GM19324 (cell line): ENCODE measurements around the gene PLCB1.

Experiments used
- ATAC-seq: cut with Tn5 transposase; IDR thresholded peaks from one replicate; pipeline ENCODE4 v1.9.1; 2021; ENCODE audit warnings: mild to moderate bottlenecking, moderate library complexity; ENCODE audit not compliant: unreplicated experiment, low FRiP score

The PLCB1 gene

DNA sequence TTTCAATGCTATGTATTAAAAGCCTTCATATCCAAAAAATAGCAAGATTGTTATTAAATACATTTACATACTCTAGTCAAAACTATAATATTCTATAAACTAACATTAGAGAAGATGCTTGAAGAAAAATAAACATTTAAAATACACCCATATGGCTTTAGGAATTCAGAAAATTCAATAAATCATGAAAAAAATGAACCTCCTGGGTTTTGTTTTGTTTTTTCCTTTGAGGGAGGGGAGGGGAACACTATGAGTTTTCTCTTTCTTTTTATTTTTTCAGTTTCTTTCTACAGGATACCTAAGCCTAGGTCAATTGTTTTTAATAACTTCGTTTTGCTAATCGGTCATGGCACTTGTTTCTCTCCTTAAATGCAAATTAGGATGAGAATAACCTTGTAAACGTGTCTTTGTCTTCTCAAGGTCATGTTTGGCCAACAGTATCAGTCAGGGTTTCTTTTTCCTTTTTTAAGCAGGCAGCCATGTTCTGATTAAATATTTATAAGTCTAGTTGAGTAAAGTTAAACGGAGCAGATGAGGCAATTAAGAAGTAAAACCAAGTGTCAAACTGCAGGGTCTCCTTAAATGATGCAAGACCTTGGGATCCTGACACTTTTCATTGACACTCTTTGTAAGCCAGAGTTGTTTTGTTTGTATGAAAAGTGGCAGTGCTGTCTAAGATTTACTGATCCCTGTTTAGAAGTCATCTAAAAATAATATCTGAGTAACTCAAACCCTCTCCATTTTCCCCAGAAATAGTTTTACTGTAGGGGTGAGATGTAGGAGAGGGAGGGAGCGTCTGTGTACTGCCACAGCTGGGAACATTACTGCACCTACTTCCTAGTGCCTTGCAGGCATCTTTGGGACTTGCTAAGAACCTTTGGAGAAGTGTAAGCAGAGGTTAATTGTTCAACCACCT is 392.3 kb downstream of the PLCB1 start:
- no peak for ATAC-seq

DNA sequence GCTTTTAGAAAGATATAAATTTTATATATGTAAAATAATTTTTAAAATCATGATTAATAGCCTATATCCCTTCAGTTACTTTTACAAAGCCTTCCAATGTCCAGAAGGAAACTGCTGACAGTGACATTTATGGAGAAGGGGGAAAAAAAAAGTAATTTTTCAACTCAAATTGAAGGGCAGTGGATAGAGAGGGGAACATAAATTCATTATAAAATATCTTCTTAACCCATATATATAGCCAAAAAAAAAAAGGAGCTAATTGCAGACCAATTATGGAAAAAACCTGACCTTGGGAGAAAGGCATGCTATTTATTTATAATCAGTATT is 392.9 kb downstream of the PLCB1 start:
- ATAC-seq: no peak

DNA sequence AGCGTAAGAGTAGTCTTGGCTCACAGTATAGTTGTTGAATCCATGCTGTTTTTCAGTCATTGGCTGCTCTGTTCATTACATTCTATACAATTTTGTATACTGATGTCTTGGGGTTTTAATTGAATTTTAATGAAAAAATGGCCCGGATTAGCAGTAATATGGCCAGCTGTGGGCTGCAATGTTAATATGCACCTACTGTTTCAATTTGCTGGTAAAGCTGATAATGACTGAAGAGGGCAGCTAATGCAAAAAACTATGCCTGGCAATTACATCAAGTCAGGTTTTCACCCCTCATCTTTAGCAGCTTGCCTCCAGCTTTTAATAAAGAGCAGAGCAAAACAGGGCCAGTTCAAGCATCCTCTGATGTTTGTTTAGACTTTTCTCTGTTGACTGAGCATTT is 394.5 kb downstream of the PLCB1 start:
- no peak for ATAC-seq

DNA sequence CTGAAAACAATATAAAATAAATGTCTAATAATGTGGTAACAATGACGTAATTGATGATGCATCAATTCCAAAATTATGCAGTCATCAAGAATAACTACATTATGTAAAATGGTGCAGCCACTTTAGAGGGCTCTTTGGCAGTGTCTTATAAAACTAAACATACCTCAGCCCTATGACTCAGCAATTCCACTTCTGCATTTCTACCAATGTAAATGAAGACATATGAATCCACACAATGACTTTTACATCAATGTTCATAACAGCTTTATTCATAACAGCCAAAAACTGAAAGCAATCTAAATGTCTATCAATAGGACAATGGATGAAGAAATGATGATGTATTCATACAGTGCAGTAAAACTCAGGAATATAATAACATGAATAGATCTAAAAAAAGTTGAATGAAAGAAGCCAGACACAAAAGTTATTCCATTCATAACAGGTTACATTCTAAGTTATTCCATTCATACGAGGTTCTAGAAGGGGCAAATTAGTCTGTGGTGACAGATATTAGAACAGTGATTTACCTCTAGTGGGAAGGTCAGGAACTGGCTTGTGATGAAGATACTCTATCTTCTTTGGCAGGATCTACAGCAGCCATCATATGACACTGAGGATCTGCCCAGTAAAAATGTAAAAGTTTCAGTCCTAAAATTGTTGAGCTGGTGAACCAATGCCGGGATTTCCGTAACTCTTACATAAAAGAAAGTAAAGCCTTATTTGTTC is 396.1 kb downstream of the PLCB1 start:
- no peak for ATAC-seq

DNA sequence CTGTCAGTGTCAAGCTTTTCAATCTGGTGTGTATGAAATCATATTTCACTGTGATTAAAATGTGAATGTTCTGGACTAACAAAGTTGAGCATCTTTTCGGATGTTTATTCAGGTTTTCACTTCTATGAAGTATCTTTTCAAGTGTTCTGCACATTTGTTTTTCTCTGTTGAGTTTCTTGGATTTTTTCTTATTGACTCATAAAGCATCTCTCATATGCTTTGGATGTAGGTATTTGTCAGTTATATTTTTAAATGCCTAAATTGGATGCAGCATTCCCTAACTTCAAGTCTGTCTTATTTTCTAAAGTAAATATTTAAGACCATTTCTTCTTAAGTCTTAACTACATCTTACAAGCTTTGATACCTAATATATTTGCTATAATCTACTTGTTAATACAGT is 398.0 kb downstream of the PLCB1 start:
- ATAC-seq: no peak

DNA sequence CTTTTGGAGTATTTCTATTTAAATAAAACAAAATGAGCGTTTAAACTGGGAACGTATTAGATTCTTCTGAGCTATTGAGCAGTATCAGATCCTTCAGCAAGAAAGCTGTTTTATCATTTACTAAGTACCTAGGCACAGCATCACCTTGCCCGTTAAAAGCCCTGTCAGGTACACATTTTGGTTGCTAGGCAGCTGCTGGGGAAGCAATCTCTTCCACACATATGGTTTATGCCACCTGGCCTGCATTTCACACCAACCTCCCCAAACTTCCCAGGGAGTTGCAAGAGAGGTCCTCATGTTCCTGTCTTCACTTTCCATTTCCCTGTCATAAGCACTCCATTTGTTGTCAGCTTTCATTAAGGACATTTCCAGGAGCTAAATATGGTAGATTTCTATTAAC is 400.1 kb downstream of the PLCB1 start:
- no peak for ATAC-seq

DNA sequence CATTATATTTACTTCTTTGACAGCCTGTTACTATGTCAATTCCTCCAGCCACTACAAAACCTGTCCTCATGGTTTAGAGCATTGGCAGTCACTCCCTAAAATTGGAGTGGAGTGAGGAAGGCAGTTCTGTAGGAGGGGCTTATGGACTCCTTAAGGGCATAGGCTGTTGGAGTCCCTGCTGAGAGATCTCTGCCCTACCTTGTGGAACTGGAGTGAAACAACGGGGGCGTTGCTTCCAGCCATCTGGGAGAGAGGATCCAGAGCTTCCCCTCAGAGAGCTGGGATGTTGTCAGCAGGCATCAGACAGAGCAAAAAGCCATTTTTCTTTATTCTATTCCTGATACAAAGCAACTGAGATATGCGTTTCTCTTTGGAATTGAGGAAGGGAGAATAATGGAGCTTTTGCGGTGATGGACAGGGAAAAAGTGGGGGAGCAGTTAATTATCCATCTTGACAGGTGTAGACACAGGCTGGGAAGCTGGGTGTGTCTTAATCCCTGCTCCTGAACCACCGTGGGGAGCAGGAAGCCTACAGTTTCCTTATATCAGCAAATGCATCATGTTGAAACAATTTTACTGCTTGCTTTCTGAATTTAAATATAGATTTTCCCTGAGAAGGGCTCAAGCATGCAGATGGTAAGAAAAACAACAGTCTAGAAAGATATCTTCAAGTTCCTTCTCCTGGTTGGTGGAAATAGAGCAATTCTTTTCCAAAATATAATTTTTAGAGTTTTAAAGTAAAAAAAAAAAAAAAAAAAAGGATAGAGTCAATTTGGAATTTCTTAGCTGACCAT is 402.5 kb downstream of the PLCB1 start:
- no peak for ATAC-seq

DNA sequence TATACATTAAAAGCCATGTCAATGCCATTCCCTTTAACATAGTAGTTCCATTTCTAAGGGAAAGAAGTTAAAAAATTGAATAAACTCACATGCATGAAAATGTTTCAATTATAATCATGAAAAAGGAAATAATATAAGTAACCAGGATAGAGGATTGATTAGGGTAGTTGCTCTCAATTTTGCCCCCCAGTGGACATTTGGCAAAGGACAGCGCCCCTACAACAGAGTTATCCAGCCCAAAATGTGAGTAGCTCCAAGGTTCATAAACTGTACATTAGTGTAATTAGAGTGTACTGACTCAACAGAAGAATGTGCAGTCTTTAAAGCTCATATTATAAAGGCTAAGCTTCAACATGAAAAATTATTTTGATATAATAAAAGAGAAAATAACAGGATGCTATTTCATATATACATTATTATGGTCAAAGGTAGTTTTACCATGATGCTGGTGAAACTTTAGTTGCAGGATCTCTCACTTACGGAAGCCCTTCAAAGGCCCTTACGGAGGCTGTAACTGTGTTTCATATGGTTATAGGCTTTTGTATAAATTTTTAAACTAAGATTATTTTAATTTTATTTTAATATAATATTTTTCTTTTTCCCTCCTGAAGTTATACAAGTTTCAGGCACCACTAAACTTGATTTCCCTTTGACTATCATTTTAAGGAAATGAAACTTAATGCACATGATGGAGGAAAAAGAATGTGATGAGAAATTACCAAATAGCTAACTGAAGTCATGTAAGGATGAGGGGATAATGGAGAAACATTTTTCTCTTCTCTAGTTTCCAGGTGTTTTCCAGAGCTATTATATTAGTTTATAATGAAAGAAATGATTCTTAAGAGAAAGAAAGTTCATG is 403.6 kb downstream of the PLCB1 start:
- ATAC-seq: no peak

DNA sequence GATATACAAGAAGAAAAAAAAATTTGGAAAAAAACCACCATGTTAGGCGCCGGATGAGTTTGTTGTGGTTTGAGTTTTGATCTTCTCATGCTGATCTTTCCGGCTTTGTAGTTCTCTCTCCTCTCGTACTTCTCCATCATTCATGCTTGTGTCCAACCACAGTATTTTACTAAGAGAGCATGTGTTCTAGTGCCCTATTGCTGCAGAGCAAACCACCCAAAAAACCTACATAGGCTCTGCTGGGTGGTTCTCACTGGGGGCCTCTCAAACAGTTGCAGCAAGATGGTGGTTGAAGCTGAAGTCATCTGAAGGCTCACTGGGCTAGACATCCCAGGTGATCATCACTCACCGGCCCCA is 404.2 kb downstream of the PLCB1 start:
- ATAC-seq: no peak

DNA sequence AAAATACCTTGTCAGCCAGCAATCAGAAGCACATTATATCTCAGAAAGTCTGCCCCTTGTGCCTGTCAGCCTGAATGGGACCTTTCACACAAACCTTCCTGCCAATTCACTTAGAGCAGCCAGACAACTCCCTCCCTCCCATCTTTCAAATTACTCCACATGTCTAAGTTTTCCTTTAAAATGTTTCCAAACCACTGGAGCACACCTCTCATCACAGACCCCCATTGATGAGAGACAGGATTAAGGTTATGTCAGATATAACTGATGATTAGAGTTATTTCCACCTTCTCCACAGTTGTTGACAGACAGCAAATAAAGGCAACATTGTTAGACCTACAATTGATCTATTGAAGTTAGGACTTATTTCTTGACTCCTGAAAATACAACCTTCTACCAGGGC is 408.4 kb downstream of the PLCB1 start:
- ATAC-seq: no peak

DNA sequence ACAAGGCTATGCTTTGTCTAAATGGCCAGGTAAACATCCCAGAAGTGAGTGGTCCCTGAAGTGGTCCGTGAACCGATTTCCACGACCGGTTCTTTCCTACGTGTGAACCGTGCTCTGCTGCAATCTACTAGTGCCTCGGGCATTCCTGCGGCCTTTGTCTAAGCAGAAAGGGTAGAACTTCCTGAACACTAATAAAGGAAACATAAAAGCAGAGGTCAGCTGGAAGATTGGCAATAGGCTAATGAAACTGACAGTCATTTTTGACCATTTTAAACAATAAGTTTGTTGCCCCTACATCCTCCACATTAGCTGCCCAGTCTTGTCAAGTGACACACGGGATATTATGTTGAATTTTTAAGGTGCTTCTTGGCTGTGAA is 410.0 kb downstream of the PLCB1 start:
- no peak for ATAC-seq

DNA sequence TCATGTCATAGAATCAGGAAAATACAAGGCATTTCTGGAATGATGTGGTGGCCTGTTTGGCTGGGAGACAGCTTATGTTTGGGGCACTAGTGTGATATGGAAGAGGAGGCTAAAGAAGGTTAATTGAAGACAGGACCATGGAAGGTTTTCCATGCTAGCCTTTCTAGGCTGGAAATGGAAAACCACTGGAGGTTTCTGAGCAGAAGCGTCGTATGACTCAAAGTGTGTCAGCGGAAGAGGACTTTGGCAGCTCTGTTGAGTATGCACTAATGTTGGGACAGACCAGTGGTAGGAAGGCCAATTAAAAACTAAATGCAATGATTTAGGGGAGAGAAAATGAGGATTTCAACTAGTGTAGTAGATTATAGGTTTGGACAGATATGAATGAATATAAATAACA is 413.1 kb downstream of the PLCB1 start:
- ATAC-seq: no peak

DNA sequence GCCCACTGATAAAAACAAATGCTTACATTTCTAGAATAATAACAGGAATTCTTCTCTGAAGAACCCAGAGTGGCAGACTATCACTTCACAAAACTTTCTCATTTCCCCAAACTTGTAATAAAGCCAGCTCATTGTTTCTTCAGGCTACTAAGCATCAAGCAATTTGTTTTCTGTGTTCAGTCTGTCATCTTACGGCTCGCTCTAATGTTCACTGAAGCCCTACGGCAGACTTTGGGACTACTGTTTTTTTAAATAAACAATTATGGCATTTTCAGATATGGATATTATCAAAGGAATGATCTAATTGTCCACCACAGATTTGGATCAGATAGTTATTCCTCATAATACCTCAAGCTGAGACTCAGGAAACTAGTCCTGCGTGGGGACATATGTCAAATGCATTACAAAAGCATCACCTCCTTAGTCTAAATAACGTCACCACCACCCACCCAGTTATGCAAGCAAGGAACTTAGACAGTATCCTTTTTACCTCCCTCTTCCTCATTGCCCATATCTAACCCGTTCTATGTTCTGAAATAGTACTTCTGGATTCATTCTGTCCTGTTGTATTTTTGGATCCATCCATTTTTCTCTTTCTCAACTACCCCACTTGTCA is 415.1 kb downstream of the PLCB1 start:
- ATAC-seq: no peak

DNA sequence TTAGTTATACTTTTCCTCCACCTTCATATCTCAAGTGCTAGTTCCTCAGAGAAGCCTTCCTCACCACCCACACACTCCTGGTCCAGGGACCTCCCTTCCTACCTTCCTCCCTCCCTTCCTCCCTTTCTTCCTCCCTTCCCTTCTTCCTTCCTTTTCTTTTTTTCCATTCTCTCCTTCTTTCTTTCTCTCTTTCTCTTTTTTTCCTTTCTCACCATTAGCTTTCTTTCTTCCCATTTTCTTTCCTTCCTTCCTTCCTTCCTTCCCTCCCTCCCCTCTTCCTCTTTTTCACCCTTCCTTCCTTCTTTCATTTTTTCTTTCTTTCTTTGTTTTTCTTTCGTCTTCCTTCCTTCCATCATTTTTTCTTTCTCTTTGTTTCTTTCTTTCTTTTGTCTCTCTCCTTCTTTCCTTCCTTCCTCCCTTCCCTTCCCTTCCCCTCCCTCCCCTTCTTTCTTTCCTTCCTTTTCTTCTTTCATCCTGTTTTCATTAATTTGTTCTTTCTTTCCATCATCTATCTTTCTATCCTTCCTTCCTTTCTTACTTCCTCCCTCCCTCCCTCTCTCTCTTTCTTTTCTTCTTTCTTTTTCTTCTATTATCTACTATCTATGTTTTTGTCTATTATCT is 416.0 kb downstream of the PLCB1 start:
- ATAC-seq: no peak

DNA sequence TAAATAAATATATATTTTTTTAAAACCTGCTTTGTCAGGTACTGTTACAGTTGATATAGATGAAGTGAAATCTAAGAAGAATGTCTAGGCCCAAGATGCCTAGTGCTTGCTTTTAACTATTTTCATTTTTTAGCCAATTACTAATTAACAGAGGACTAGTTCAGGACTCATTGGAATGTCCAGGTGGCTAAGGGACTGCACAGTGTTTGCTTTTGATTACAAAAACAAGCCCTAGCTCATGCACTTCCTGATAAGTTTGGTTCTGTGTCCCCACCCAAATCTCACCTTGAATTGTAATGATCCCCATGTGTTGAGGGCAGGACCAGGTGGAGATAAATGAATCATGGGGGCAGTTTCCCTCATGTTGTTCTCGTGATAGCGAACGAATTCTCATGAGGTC is 417.1 kb downstream of the PLCB1 start:
- ATAC-seq: no peak

DNA sequence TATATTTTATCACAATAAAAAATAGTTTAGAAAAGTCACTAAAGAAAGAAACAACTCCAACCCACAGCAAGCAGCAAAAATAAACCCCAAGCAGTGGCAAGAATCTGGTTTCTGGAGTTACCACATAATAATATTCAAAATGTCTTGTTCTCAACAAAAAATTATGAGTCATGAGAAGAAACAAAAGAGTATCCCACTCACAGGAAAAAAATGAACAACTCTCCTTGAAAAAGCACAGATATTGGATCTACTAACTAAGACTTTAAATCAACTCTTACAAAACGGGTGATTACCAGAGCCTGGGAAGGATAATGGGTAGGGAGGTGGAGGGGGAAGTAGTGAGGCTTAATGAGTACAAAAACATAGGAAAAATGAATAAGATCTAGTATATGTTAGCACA is 425.6 kb downstream of the PLCB1 start:
- no peak for ATAC-seq

DNA sequence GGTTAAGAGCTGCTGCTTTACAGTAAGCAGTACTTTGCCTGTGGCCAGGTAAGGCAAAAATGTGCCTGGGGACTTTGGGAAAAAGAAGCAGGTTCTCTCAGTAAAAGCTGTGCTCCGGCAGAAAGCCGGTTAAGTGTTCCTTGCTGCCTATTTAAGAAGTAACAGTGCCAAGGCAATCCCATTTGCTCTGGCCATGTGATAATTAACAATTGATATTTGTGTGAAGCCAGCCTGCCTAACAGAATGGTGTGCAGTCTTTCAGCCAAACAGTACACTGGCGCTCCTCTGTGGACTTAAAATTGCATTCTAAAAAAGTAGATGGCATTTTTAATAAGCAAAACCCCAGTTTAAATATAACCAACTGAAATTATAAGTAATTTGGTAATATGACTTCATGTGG is 430.3 kb downstream of the PLCB1 start:
- ATAC-seq: no peak

DNA sequence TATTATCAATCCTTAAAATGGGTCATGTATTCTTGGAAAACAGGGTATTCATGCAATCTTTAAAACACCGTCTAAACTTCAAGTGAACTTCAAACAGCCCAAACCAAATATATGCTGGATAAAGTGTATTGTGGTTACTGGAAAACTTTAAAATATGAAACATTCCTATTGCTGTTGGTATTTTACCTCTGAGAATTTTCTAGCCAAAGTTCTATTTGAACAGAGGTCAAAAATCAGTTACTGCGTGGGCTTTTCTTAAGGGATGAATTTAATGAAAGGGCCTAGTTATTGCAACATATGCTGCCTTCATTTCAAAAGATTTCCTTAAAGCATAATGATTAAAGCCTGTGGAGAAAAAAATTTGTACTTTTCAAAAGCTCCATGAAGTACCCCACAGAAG is 436.0 kb downstream of the PLCB1 start:
- ATAC-seq: no peak

DNA sequence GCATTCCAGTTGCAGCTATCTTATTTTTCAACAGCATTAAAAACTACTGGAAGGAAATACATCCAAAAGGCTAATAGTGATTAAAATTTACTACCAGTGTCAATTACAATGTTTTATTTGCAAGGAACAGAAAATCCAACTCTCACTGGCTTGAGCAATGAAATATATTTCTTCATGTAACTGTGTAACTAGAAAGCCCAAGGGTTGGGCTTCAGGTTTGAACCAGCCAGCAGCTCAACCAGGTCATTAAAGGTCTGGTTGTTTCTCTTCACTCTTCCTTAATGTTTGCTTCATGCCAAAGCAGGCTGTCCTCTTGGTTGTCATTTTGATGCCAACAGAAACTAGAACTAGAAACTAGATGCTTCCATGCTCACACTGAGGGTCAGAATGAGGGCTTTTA is 437.7 kb downstream of the PLCB1 start:
- no peak for ATAC-seq

DNA sequence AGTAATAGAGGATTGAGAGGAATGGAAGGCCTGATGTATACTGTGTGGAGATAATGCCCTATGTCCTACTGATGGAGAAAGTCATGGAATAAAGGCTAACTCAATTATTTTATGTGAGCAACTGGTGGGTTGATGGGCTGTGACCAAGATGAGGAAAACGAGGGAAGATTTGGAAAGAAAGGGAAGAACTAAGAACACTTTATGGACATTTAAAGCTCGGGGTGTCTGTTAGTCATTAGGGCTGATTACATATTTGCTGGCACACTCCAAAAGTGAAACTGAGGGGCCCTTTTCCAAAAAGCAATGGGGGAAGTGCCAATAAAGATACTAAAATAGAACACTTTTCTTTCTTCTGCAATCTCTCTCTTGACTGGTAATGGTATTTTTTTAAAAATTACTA is 439.5 kb downstream of the PLCB1 start:
- no peak for ATAC-seq
